Esophagus squamous epithelium (tissue), 5 donors: ENCODE measurements around the gene SPDEF. TPM values are rescaled to one million over a fixed set of nuclear protein-coding genes. Genes with fewer than 3 reads are reported as not detected.

Source experiments
- DNase-seq: peaks from one replicate; lab custom pipeline; 2025; lab: John Stamatoyannopoulos, UW
- H3K27ac ChIP-seq, 4 donors: fragments of 200-600 bp; sonication (generic); one replicate each; pipeline ENCODE4 v1.5.1; 2016 to 2019; ENCODE audit warnings: mild to moderate bottlenecking in 1 of 4
- H3K27me3 ChIP-seq, 4 donors: fragments of 200-600 bp; sonication (generic); 1 replicate in 3 of 4; 2 replicates in 1 of 4; pipeline versions ENCODE4 v1.5.1 to v1.6.0; 2017 to 2021; ENCODE audit warnings: antibody characterized with exemption in 1 of 4
- H3K36me3 ChIP-seq, 3 donors: fragments of 200-600 bp; sonication (generic); one replicate each; pipeline ENCODE4 v1.5.1; 2016 to 2019
- H3K4me1 ChIP-seq, 3 donors: fragments of 200-600 bp; sonication (generic); one replicate each; pipeline ENCODE4 v1.5.1; 2017 to 2019
- H3K4me3 ChIP-seq, 4 donors: fragments of 200-600 bp; sonication (generic); 1 replicate in 3 of 4; 2 replicates in 1 of 4; pipeline ENCODE4 v1.5.1; 2016 to 2019; ENCODE audit warnings: mild to moderate bottlenecking in 2 of 4, moderate library complexity in 1 of 4
- H3K9me3 ChIP-seq, 3 donors: fragments of 200-600 bp; sonication (generic); one replicate each; pipeline ENCODE4 v1.5.1; 2016 to 2019
- POLR2A ChIP-seq, 4 donors: fragments of 450-650 bp; IDR thresholded peaks; one replicate each; pipeline ENCODE4 v1.6.1; 2017; ENCODE audit warnings: antibody characterized with exemption in 4 of 4, mild to moderate bottlenecking in 4 of 4, moderate library complexity in 3 of 4
- WGBS, 2 donors: methylation state at CpG; one replicate each; pipeline ENCODE4 v1.1.5; 2018; 5-methylcytosine and 5-hydroxymethylcytosine counted together
- intact Hi-C: fragments of 100-400 bp; cut with DNase I; formaldehyde crosslinking; loops from one replicate; pipeline ENCODE4 v1.15.0; 2022
- total RNA-seq, 4 donors: library from RNA; depleted of rRNA; stranded (reverse); fragments of >200 nt; gene quantifications; one replicate each; pipeline ENCODE4 v1.1.0, GENCODE V29; 2016
- TF ChIP-seq, protein P1 (sequence below), 6 experiments: fragments of 450-650 bp in 4 of 6; fragments of 200-600 bp in 2 of 6; sonication (generic) in 2 of 6; IDR thresholded peaks; one replicate each; pipeline ENCODE4 v1.5.1; 2016 to 2019; ENCODE audit warnings: antibody characterized with exemption in 6 of 6, mild to moderate bottlenecking in 4 of 6, moderate library complexity in 4 of 6
- donor health status: DM: yes; HTN: yes; CAD: no.

Gene SPDEF
- total RNA-seq, 4 donors from 2014 or later = 0.79 TPM; not detected in 3

DNA sequence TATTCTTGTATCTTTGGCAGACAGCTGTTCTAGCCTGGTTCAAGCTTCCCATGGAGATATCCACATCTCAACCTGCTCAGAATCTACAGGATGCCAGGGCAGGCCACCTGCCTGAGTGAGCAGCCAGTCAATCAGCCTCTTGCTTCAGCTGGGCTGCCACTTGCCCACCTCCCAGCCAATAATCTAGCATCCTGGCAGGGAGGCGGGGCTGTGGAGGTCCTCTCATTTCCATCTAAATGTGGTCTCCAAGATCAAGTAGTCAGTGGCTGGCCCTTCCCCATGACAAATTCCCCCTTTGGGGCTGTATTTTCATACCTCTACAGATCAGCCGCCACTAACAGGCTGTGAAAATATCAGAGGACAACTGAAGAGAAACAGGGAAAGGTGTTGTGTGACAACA, 33.0 kb upstream of the SPDEF start:
- Histone ChIP-seq H3K27me3 (no peaks in the 10 kb centered on the region), H3K4me3 (no peak overlapping the region), H3K36me3 (peaks cover 7 to 45% (median 12%) of the 10 kb centered on the region in 3 donors), H3K4me1 (peaks cover 0 to 52% (median 5%) of the 10 kb centered on the region in 3 donors), H3K27ac (no peak overlapping the region), H3K9me3 (no peaks in the 10 kb centered on the region)
- no peak for DNase-seq
- whole genome bisulfite sequencing, 2 donors = 58 to 92% methylated on average over 2 of the region's 2 CpGs
- intact Hi-C loops = no loop called here
- TF ChIP-seq, protein P1, sequence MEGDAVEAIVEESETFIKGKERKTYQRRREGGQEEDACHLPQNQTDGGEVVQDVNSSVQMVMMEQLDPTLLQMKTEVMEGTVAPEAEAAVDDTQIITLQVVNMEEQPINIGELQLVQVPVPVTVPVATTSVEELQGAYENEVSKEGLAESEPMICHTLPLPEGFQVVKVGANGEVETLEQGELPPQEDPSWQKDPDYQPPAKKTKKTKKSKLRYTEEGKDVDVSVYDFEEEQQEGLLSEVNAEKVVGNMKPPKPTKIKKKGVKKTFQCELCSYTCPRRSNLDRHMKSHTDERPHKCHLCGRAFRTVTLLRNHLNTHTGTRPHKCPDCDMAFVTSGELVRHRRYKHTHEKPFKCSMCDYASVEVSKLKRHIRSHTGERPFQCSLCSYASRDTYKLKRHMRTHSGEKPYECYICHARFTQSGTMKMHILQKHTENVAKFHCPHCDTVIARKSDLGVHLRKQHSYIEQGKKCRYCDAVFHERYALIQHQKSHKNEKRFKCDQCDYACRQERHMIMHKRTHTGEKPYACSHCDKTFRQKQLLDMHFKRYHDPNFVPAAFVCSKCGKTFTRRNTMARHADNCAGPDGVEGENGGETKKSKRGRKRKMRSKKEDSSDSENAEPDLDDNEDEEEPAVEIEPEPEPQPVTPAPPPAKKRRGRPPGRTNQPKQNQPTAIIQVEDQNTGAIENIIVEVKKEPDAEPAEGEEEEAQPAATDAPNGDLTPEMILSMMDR (IDR thresholded peaks at IDR 0.05) = no peak
- no peak for TF ChIP-seq POLR2A (IDR thresholded peaks at IDR 0.05)

DNA sequence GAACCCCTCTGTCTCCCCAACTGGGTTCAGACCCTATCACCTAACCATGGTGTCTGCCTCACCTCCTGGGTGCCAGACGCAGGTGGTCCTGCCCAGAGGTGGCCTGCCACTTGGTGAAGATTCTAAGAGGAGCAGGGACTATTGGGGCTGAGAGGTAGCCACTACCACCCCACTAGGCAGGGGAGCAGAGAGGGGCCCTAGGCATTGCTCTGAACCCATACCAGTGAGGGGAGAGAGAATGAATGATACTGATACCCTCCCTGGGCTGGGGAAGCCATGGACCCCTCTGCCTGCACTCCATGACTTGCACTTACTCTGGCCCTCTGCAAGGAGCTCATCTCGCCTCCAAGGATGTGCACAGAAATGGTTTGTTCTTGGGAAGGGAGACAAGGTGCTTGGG, 31.7 kb upstream of the SPDEF start:
- Histone ChIP-seq H3K36me3 (peaks cover 7 to 45% (median 12%) of the 10 kb centered on the region in 3 donors), H3K4me1 (peaks cover 0 to 40% (median 5%) of the 10 kb centered on the region in 3 donors), H3K4me3 (no peak overlapping the region), H3K27ac (no peak overlapping the region), H3K27me3 (no peaks in the 10 kb centered on the region), H3K9me3 (no peaks in the 10 kb centered on the region)
- TF ChIP-seq, protein P1 (IDR thresholded peaks at IDR 0.05) = no peak
- no peak for TF ChIP-seq POLR2A (IDR thresholded peaks at IDR 0.05)
- DNase-seq = no peak
- WGBS, 2 donors = 100% methylated on average over 2 of the region's 2 CpGs; no CpG with 5 or more reads in 1 of the 2 donors
- intact Hi-C loops = no loop called here

DNA sequence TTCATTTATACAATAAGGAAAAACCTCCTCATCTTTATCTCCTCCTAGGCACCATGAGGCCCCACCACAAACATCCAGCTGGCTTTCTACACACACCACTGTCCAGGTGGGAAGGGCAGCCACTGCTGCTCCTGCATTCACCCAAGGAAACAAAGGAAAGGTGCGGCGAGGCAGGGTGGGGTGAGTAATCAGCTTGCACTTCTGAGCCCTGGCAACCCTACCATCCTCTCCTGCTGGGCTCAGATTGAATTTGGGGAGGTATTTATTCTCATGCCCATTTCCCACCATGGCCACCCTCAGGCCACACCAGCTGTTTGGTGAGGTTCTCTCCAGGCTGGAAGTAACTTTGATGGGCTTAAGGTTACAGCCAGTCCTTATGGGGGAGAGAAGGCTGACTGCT, 31.2 kb upstream of the SPDEF start:
- intact Hi-C loops = no loop called here
- Histone ChIP-seq H3K4me3 (no peak overlapping the region), H3K9me3 (no peaks in the 10 kb centered on the region)

DNA sequence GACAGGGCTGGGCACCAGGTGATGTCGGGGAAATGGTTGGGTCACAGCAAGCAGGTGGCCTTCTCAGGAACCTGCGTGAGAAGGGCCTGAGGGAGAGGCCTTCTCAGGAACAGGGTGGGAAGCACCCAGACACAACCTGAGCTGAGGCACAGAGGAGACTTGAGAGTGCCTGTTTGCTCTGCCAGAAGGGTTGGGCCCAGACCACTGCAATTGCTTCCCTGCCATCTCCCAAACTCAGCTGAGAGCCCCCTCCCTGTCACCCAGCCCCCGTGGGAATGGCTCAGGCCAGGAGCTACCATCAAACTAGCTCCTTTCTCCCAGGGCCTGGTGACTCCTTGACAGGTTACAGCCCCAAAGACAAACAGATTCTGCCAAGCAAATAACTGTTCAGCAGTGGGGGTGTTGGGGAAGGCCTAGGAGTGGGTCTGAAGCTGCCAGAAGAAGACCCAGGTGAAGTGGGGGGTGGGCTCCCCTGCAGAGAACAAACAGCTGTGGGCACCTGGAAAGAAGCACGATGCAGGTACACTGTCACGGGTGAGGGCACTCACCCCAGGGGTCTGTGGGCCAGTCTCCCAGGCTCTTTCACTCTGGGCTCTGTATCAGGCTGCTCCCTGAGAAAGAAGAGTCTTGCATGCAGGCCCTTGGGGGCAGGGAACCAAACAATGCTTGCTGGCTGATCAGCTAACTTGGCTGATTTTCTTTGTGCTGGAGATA, 30.4 kb upstream of the SPDEF start:
- Histone ChIP-seq H3K9me3 (no peaks in the 10 kb centered on the region), H3K4me1 (peaks cover 0 to 30% (median 5%) of the 10 kb centered on the region in 3 donors), H3K27me3 (no peaks in the 10 kb centered on the region), H3K36me3 (peaks cover 7 to 45% (median 12%) of the 10 kb centered on the region in 3 donors), H3K27ac (no peak overlapping the region), H3K4me3 (no peak overlapping the region)
- no peak for TF ChIP-seq POLR2A (IDR thresholded peaks at IDR 0.05)
- TF ChIP-seq, protein P1 (IDR thresholded peaks at IDR 0.05) = no peak
- no peak for DNase-seq
- intact Hi-C loops = no loop called here
- WGBS, 2 donors = 80 to 89% methylated on average over 3 to 4 of the region's 5 CpGs

More for the DNA sequence above, 31.2 kb upstream of the SPDEF start:
- Histone ChIP-seq H3K27ac (no peak overlapping the region), H3K4me1 (peaks cover 0 to 38% (median 5%) of the 10 kb centered on the region in 3 donors), H3K36me3 (peaks cover 7 to 45% (median 12%) of the 10 kb centered on the region in 3 donors), H3K27me3 (no peaks in the 10 kb centered on the region)
- 60 to 81% methylated on average over 1 to 2 of the region's 2 CpGs for WGBS, 2 donors
- no peak for TF ChIP-seq POLR2A (IDR thresholded peaks at IDR 0.05)
- DNase-seq = no peak

DNA sequence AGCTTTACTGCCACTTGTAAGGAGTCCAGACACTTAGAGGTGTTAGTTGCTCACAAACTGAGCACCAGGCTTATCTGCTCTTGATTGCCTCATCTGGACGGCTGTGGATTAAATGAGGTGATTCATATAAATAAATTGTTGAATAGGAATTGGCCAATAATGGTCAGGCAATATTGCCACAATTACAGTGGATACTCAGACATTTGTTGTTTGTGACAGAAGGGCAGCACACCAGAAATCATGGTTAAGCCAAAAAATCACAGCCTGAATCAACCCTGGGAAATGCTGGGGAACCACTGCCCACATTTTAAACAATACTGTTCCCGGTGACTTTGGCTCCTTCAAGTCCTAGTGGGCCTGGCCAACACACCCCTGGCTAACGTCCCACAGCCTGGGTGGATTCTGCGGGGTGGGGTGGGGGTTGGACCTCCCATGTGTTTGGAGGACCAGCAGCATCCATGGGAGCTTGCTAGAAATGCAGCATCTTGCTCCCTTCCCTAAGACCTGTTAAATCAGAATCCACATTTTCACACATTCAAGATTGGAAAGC, 29.5 kb upstream of the SPDEF start:
- Histone ChIP-seq H3K4me1 (peaks cover 0 to 30% (median 5%) of the 10 kb centered on the region in 3 donors), H3K4me3 (no peak overlapping the region), H3K27me3 (no peaks in the 10 kb centered on the region), H3K36me3 (peaks cover 7 to 44% (median 12%) of the 10 kb centered on the region in 3 donors), H3K27ac (peak overlapping the region in 2 of 4 donors; percentile 10 to 15), H3K9me3 (no peaks in the 10 kb centered on the region)
- 40 to 43% methylated on average over 2 to 4 of the region's 4 CpGs for WGBS, 2 donors
- DNase-seq = no peak
- intact Hi-C loops = no loop called here
- TF ChIP-seq, protein P1 (IDR thresholded peaks at IDR 0.05) = no peak
- TF ChIP-seq POLR2A (IDR thresholded peaks at IDR 0.05) = no peak
